Adrenal gland (tissue), 5 donors: ENCODE data around the gene TLR5.

Source experiments
- POLR2A ChIP-seq, 2 donors: fragments of 450-650 bp; IDR thresholded peaks; one replicate each; pipeline ENCODE4 v1.6.1; 2017; ENCODE audit warnings: antibody characterized with exemption in 2 of 2, mild to moderate bottlenecking in 2 of 2, moderate library complexity in 1 of 2
- TF ChIP-seq, protein P1 (sequence below), 6 experiments: fragments of 450-650 bp in 4 of 6; fragments of 200-600 bp in 2 of 6; sonication (generic) in 1 of 6; IDR thresholded peaks; 1 replicate in 5 of 6; 2 replicates in 1 of 6; pipeline versions ENCODE4 v1.5.1 to v1.8.0; 2016 to 2021; ENCODE audit warnings: antibody characterized with exemption in 6 of 6, mild to moderate bottlenecking in 2 of 6, moderate library complexity in 1 of 6
- donor health status: DM: no; HTN: no; CAD: no.

DNA sequence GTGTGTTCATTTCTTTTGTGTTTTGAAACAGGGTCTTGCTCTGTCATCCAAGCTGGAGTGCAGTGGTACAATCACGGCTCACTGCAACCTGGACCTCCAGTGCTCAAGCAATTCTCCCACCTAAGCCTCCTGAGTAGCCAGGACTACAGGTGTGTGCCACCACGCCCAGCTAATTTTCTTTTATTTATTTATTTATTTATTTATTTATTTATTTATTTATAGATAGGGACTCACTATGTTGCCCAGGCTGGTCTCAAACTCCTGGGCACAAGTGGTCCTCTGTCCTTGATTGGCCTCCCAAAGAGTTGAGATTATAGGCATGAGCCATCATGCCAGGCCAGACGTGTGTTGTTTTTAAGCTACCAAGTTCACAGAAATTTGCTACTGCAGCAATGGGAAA is 43.8 kb upstream of the TLR5 start:
- TF ChIP-seq POLR2A (IDR thresholded peaks at IDR 0.05), result no peak
- TF ChIP-seq, protein P1, sequence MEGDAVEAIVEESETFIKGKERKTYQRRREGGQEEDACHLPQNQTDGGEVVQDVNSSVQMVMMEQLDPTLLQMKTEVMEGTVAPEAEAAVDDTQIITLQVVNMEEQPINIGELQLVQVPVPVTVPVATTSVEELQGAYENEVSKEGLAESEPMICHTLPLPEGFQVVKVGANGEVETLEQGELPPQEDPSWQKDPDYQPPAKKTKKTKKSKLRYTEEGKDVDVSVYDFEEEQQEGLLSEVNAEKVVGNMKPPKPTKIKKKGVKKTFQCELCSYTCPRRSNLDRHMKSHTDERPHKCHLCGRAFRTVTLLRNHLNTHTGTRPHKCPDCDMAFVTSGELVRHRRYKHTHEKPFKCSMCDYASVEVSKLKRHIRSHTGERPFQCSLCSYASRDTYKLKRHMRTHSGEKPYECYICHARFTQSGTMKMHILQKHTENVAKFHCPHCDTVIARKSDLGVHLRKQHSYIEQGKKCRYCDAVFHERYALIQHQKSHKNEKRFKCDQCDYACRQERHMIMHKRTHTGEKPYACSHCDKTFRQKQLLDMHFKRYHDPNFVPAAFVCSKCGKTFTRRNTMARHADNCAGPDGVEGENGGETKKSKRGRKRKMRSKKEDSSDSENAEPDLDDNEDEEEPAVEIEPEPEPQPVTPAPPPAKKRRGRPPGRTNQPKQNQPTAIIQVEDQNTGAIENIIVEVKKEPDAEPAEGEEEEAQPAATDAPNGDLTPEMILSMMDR (IDR thresholded peaks at IDR 0.05), result no peak
